GM19452 (cell line): ENCODE data around the gene PRDM5.

Experiments used
- ATAC-seq: cut with Tn5 transposase; IDR thresholded peaks from one replicate; pipeline ENCODE4 v1.9.1; 2021; ENCODE audit not compliant: unreplicated experiment

PRDM5 gene

GRCh38 chr4:120915336-120915735 lies 7.2 kb downstream of the PRDM5 start:
- no peak for ATAC-seq

- no peak for ATAC-seq
Observed at GRCh38 chr4:120903419-120903818, 19.1 kb downstream of the PRDM5 start.

- no peak for ATAC-seq
Observed at GRCh38 chr4:120902925-120903324, 19.6 kb downstream of the PRDM5 start.

GRCh38 chr4:120901731-120902130 lies 20.8 kb downstream of the PRDM5 start:
- ATAC-seq, result no peak

- no peak for ATAC-seq
Observed at GRCh38 chr4:120897981-120898719, 24.4 kb downstream of the PRDM5 start.

- no peak for ATAC-seq
Observed at GRCh38 chr4:120895554-120895953, 27.0 kb downstream of the PRDM5 start.

GRCh38 chr4:120893314-120893713 lies 29.2 kb downstream of the PRDM5 start:
- ATAC-seq, result no peak

- no peak for ATAC-seq
Observed at GRCh38 chr4:120886191-120886590, 36.3 kb downstream of the PRDM5 start.

- ATAC-seq, result no peak
Observed at GRCh38 chr4:120881846-120882245, 40.7 kb downstream of the PRDM5 start.

- ATAC-seq, result no peak
Observed at GRCh38 chr4:120881351-120881750, 41.2 kb downstream of the PRDM5 start.

GRCh38 chr4:120877021-120877420 lies 45.5 kb downstream of the PRDM5 start:
- no peak for ATAC-seq

- ATAC-seq, result no peak
Observed at GRCh38 chr4:120874792-120875774, 47.4 kb downstream of the PRDM5 start.

- ATAC-seq, result no peak
Observed at GRCh38 chr4:120873554-120873953, 49.0 kb downstream of the PRDM5 start.

GRCh38 chr4:120871173-120871572 lies 51.4 kb downstream of the PRDM5 start:
- ATAC-seq, result no peak

GRCh38 chr4:120870279-120870673 lies 52.2 kb downstream of the PRDM5 start:
- no peak for ATAC-seq

- no peak for ATAC-seq
Observed at GRCh38 chr4:120869613-120870278, 52.8 kb downstream of the PRDM5 start.

- ATAC-seq, result no peak
Observed at GRCh38 chr4:120867506-120867905, 55.0 kb downstream of the PRDM5 start.

GRCh38 chr4:120865985-120866384 lies 56.5 kb downstream of the PRDM5 start:
- peak; percentile 58 for ATAC-seq

- ATAC-seq, result no peak
Observed at GRCh38 chr4:120864969-120865368, 57.6 kb downstream of the PRDM5 start.

- no peak for ATAC-seq
Observed at GRCh38 chr4:120862432-120862831, 60.1 kb downstream of the PRDM5 start.

- no peak for ATAC-seq
Observed at GRCh38 chr4:120861852-120862251, 60.7 kb downstream of the PRDM5 start.
